ENCODE data around the gene RNH1.

Gene RNH1

GRCh38 chr11:490930-491260 lies 16.1 kb downstream of the RNH1 start:
- Mint-ChIP-seq H3K27me3 (no peaks in the 10 kb centered on the region), H3K36me3 (peaks cover 13% of the 10 kb centered on the region), H3K4me1 (peaks cover 7% of the 10 kb centered on the region), H3K9me3 (no peaks in the 10 kb centered on the region), H3K27ac (no peak overlapping the region), H3K4me3 (no peak overlapping the region)
- DNase-seq (ENCODE audit: low spot score in 2 of 2): no peak
- ATAC-seq (ENCODE audit: low read depth): no peak

GRCh38 chr11:490186-490929 lies 16.7 kb downstream of the RNH1 start:
- Mint-ChIP-seq H3K9me3 (no peaks in the 10 kb centered on the region), H3K4me1 (peaks cover 7% of the 10 kb centered on the region)
- no peak for ATAC-seq (ENCODE audit: low read depth)

GRCh38 chr11:489610-490185 lies 17.3 kb downstream of the RNH1 start:
- Mint-ChIP-seq H3K4me1 (peaks cover 5% of the 10 kb centered on the region), H3K27me3 (no peaks in the 10 kb centered on the region), H3K4me3 (no peak overlapping the region), H3K27ac (no peak overlapping the region), H3K9me3 (no peaks in the 10 kb centered on the region), H3K36me3 (peaks cover 6% of the 10 kb centered on the region)
- ATAC-seq (ENCODE audit: low read depth) (no peak), DNase-seq (ENCODE audit: low spot score in 2 of 2) (no peak)

More at GRCh38 chr11:490186-490929, 16.7 kb downstream of the RNH1 start:
- no peak for DNase-seq (ENCODE audit: low spot score in 2 of 2)
- Mint-ChIP-seq H3K27me3 (no peaks in the 10 kb centered on the region), H3K27ac (no peak overlapping the region), H3K36me3 (peaks cover 10% of the 10 kb centered on the region), H3K4me3 (no peak overlapping the region)

GRCh38 chr11:488992-489391 lies 18.1 kb downstream of the RNH1 start:
- Mint-ChIP-seq H3K27me3 (no peaks in the 10 kb centered on the region), H3K4me1 (peaks cover 5% of the 10 kb centered on the region), H3K9me3 (no peaks in the 10 kb centered on the region), H3K4me3 (no peak overlapping the region), H3K36me3 (peaks cover 7% of the 10 kb centered on the region), H3K27ac (no peak overlapping the region)
- DNase-seq (ENCODE audit: low spot score in 2 of 2): no peak
- no peak for ATAC-seq (ENCODE audit: low read depth)

- no peak overlapping the region for H3K27ac Mint-ChIP-seq
- no peak overlapping the region for H3K4me3 Mint-ChIP-seq
Measured at GRCh38 chr11:488579-488978, 18.5 kb downstream of the RNH1 start.

GRCh38 chr11:488062-488461 lies 19.0 kb downstream of the RNH1 start:
- peaks cover 7% of the 10 kb centered on the region for H3K36me3 Mint-ChIP-seq
- H3K27ac Mint-ChIP-seq: no peak overlapping the region
- H3K4me1 Mint-ChIP-seq: peaks cover 5% of the 10 kb centered on the region
- H3K4me3 Mint-ChIP-seq: no peak overlapping the region
- ATAC-seq (ENCODE audit: low read depth) (no peak), DNase-seq (ENCODE audit: low spot score in 2 of 2) (no peak)
- H3K27me3 Mint-ChIP-seq: no peaks in the 10 kb centered on the region
- no peaks in the 10 kb centered on the region for H3K9me3 Mint-ChIP-seq

More at GRCh38 chr11:488579-488978, 18.5 kb downstream of the RNH1 start:
- H3K4me1 Mint-ChIP-seq: peaks cover 5% of the 10 kb centered on the region
- DNase-seq (ENCODE audit: low spot score in 2 of 2) (no peak), ATAC-seq (ENCODE audit: low read depth) (no peak)
- H3K36me3 Mint-ChIP-seq: peaks cover 7% of the 10 kb centered on the region
- no peaks in the 10 kb centered on the region for H3K27me3 Mint-ChIP-seq
- no peaks in the 10 kb centered on the region for H3K9me3 Mint-ChIP-seq

GRCh38 chr11:487571-488021 lies 19.4 kb downstream of the RNH1 start:
- Mint-ChIP-seq H3K27ac (no peak overlapping the region), H3K9me3 (no peaks in the 10 kb centered on the region), H3K4me1 (peaks cover under 1% of the 10 kb centered on the region), H3K36me3 (peaks cover 7% of the 10 kb centered on the region), H3K27me3 (no peaks in the 10 kb centered on the region), H3K4me3 (no peak overlapping the region)
- ATAC-seq (ENCODE audit: low read depth): no peak
- DNase-seq (ENCODE audit: low spot score in 2 of 2): no peak

- no peak for ATAC-seq (ENCODE audit: low read depth)
- no peaks in the 10 kb centered on the region for H3K9me3 Mint-ChIP-seq
- H3K27me3 Mint-ChIP-seq: no peaks in the 10 kb centered on the region
- no peak overlapping the region for H3K4me3 Mint-ChIP-seq
- no peaks in the 10 kb centered on the region for H3K4me1 Mint-ChIP-seq
- peaks cover 7% of the 10 kb centered on the region for H3K36me3 Mint-ChIP-seq
- no peak overlapping the region for H3K27ac Mint-ChIP-seq
- DNase-seq (ENCODE audit: low spot score in 2 of 2): no peak
Measured at GRCh38 chr11:486189-486588, 20.9 kb downstream of the RNH1 start.

GRCh38 chr11:484616-485015 lies 22.4 kb downstream of the RNH1 start:
- DNase-seq (ENCODE audit: low spot score in 2 of 2): no peak
- no peak overlapping the region for H3K4me3 Mint-ChIP-seq

GRCh38 chr11:479311-479710 lies 27.7 kb downstream of the RNH1 start:
- Mint-ChIP-seq H3K36me3 (peaks cover 7% of the 10 kb centered on the region), H3K4me3 (no peak overlapping the region), H3K27ac (no peak overlapping the region), H3K4me1 (no peaks in the 10 kb centered on the region), H3K9me3 (no peaks in the 10 kb centered on the region), H3K27me3 (no peaks in the 10 kb centered on the region)
- ATAC-seq (ENCODE audit: low read depth): no peak
- no peak for DNase-seq (ENCODE audit: low spot score in 2 of 2)

More at GRCh38 chr11:484616-485015, 22.4 kb downstream of the RNH1 start:
- Mint-ChIP-seq H3K4me1 (no peaks in the 10 kb centered on the region), H3K9me3 (no peaks in the 10 kb centered on the region), H3K27me3 (no peaks in the 10 kb centered on the region), H3K27ac (no peak overlapping the region), H3K36me3 (peaks cover 9% of the 10 kb centered on the region)
- ATAC-seq (ENCODE audit: low read depth): no peak

- no peaks in the 10 kb centered on the region for H3K4me1 Mint-ChIP-seq
- DNase-seq (ENCODE audit: low spot score in 2 of 2): no peak
- no peak overlapping the region for H3K27ac Mint-ChIP-seq
- no peaks in the 10 kb centered on the region for H3K27me3 Mint-ChIP-seq
- H3K36me3 Mint-ChIP-seq: peaks cover 4% of the 10 kb centered on the region
- no peak overlapping the region for H3K4me3 Mint-ChIP-seq
- no peaks in the 10 kb centered on the region for H3K9me3 Mint-ChIP-seq
- no peak for ATAC-seq (ENCODE audit: low read depth)
Measured at GRCh38 chr11:477052-477715, 29.9 kb downstream of the RNH1 start.

- H3K27ac Mint-ChIP-seq: no peak overlapping the region
- no peaks in the 10 kb centered on the region for H3K27me3 Mint-ChIP-seq
- no peak for DNase-seq (ENCODE audit: low spot score in 2 of 2)
- H3K4me1 Mint-ChIP-seq: no peaks in the 10 kb centered on the region
- H3K9me3 Mint-ChIP-seq: no peaks in the 10 kb centered on the region
- no peak overlapping the region for H3K4me3 Mint-ChIP-seq
- peaks cover 2% of the 10 kb centered on the region for H3K36me3 Mint-ChIP-seq
- ATAC-seq (ENCODE audit: low read depth): no peak
Measured at GRCh38 chr11:476416-476815, 30.6 kb downstream of the RNH1 start.

GRCh38 chr11:475941-476340 lies 31.1 kb downstream of the RNH1 start:
- no peak overlapping the region for H3K27ac Mint-ChIP-seq
- ATAC-seq (ENCODE audit: low read depth) (no peak), DNase-seq (ENCODE audit: low spot score in 2 of 2) (no peak)
- H3K27me3 Mint-ChIP-seq: no peaks in the 10 kb centered on the region
- no peak overlapping the region for H3K4me3 Mint-ChIP-seq
- no peaks in the 10 kb centered on the region for H3K9me3 Mint-ChIP-seq
- H3K36me3 Mint-ChIP-seq: peaks cover 1% of the 10 kb centered on the region
- no peaks in the 10 kb centered on the region for H3K4me1 Mint-ChIP-seq

GRCh38 chr11:474914-475506 lies 32.0 kb downstream of the RNH1 start:
- H3K27ac Mint-ChIP-seq: no peak overlapping the region
- no peaks in the 10 kb centered on the region for H3K9me3 Mint-ChIP-seq
- DNase-seq (ENCODE audit: low spot score in 2 of 2) (no peak), ATAC-seq (ENCODE audit: low read depth) (no peak)
- H3K4me3 Mint-ChIP-seq: no peak overlapping the region
- no peaks in the 10 kb centered on the region for H3K36me3 Mint-ChIP-seq
- H3K27me3 Mint-ChIP-seq: no peaks in the 10 kb centered on the region
- no peaks in the 10 kb centered on the region for H3K4me1 Mint-ChIP-seq
